Esophagus squamous epithelium (tissue), 4 donors: Measurements from ENCODE around the gene AUTS2.

Experiments
- CTCF ChIP-seq, 6 experiments: fragments of 450-650 bp in 4 of 6; fragments of 200-600 bp in 2 of 6; sonication (generic) in 2 of 6; IDR thresholded peaks; one replicate each; pipeline ENCODE4 v1.5.1; 2016 to 2019; ENCODE audit warnings: antibody characterized with exemption in 6 of 6, mild to moderate bottlenecking in 4 of 6, moderate library complexity in 4 of 6
- POLR2A ChIP-seq, 4 donors: fragments of 450-650 bp; IDR thresholded peaks; one replicate each; pipeline ENCODE4 v1.6.1; 2017; ENCODE audit warnings: antibody characterized with exemption in 4 of 4, mild to moderate bottlenecking in 4 of 4, moderate library complexity in 3 of 4

DNA sequence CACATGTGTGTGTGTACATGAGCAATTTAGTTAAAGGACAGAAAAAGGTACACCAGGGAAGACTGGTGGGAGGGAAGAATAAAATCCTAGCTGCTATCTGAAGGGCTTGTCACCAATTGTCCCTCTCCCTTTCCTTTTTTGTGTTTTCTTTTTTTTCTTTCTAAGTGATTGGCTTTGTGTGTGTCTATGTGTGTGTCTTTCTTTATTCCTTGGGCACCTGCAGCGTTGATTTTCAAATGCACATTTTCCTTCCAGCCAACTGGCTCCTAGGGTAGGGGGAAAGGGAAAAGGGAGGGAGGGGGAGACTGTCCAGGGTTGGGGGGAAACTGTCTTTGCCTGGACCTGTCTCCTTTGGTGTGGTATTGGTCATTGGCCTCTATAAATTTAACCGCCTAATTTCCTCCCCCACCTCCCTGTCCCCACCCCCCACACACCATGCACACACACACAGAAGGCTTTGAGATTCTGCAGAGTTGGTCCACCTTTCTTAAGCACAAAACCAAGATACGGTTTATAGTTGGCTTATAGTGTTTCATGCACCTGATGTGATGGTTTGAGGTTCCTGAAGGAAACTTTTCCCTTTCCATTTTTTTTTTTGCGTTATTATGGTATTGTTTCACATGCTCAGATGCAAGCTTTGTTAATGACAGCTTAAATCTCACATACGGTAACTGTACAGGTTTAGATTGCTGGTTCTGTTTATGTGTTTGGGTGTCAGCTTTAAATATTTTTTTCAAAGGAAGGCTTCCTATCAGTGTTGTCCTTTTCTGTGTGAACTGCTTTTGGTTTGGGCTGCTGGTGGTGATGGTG lies 2.6 kb downstream of the AUTS2 start:
- TF ChIP-seq CTCF (IDR thresholded peaks at IDR 0.05) (no peak), POLR2A (IDR thresholded peaks at IDR 0.05) (no peak)
